ENCODE results near the gene TIAM2.

The TIAM2 gene

DNA sequence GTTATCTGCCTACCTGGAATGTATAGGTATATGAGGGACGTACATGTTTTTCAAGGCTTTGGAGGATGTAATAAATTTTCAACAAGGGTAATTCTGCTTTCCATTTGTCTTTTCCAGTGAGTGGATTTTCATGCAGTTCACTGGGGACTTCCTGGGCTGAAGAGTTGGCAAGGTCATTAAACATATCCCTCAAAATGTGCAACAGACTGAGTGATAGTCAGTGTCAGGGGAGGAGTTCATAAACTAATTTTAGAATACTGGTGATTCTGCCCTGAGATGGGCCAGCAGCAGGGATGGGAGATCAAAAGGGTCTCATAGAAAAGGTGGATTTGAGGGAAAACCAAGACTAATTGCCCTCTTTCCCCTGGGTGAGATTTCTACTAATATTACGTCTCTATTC is 146.4 kb downstream of the TIAM2 start:
- no peak for DNase-seq (ENCODE audit: low read depth)
- H3K4me3 ChIP-seq (ENCODE audit: low read length) = no peak overlapping the region
- TF ChIP-seq, protein P1, sequence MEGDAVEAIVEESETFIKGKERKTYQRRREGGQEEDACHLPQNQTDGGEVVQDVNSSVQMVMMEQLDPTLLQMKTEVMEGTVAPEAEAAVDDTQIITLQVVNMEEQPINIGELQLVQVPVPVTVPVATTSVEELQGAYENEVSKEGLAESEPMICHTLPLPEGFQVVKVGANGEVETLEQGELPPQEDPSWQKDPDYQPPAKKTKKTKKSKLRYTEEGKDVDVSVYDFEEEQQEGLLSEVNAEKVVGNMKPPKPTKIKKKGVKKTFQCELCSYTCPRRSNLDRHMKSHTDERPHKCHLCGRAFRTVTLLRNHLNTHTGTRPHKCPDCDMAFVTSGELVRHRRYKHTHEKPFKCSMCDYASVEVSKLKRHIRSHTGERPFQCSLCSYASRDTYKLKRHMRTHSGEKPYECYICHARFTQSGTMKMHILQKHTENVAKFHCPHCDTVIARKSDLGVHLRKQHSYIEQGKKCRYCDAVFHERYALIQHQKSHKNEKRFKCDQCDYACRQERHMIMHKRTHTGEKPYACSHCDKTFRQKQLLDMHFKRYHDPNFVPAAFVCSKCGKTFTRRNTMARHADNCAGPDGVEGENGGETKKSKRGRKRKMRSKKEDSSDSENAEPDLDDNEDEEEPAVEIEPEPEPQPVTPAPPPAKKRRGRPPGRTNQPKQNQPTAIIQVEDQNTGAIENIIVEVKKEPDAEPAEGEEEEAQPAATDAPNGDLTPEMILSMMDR (conservative IDR thresholded peaks at IDR 0.05; ENCODE audit: low read length) = no peak

DNA sequence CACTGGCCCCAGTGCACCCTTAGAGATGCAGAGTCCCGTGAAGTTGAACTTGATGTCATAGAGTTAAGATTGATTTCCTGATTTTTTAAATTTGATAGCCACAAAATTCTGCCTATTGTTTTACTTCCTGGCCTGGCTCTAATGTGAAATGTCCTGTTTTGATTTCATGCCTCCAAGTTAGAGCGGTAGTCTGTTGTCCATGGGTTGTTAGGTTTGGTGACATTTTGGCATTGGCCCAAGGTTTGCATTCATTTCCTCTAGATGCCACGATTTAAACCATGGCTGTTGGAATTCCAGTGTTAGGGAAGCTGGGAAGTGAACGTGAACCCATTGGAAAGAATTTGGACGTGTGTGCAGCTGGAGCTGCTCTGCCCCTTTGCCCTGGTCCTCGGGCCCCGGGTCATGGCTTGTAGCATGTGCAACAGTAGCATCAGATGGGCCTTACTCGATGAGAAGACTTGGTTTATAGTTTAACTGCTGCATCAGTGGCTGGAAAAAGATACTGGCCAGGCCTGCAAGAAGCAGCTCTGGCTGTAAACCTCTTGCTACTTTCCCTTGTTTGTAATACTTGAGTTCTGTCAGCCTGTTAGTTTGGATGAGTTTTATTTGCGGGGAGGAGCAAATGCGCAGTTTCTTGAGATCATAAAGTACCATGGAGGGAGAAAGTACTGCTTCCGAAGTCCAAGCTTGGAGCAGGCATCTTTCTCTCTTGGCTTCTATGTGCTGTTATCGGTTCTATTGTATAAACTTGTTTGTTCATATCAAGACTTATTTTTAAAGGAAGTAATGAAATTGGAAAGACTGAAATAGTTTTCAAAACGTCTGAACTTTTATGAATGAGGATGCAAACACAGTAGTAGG is 147.3 kb downstream of the TIAM2 start:
- H3K4me3 ChIP-seq (ENCODE audit: low read length) = peak overlapping the region; percentile 45
- TF ChIP-seq, protein P1 (conservative IDR thresholded peaks at IDR 0.05; ENCODE audit: low read length) = no peak
- DNase-seq (ENCODE audit: low read depth) = peak; percentile 40

DNA sequence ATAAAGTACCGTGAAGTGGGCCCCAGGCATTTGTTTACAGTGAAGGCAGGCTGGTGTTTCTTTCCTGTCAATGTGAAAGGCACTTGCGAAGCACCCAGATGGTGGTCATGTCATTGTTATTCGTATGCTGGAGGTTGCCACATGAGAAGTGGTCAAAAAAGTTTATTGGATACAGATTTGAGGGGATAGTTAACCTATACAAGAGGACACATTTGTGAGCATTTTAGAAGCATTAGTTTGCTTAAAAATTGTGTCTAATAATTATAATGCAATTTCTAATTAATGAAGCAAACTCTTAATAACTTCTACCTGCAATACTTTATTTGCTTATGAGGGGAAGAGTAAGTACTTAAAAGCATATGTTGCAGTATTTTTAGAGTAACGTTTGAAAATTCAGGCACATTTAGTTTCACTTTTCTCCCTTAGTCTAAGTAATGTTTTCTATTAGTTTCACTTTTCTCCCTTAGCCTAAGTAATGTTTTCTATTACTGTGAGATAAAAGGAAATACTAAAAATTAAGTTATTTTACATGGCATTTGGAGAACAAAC is 148.0 kb downstream of the TIAM2 start:
- peak; percentile 38 for DNase-seq (ENCODE audit: low read depth)

DNA sequence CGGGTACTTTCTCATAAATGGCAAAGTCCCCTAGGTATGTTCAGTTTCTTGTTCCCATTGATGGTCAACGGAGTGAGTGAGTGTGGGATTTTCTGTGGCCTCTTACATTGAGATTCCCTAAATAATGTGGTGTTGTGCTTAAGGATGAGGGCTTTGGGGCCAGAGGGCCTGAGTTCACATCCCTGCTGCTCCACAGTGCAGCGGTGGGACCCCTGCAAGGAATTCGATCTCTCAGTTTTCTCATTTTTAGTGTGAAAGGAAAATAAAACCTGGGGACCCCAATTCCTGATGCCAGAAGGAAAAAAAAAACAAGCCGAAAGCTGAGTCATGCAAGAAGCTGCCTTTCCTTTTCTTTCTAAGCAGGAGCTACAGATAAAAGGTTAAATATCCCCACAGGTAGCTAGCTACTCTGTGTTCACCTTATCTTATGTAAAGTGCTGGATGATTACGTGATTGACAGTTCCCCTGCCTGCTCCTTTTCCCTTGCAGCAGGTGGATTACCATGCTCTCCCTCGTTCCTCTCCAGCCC is 148.5 kb downstream of the TIAM2 start:
- TF ChIP-seq, protein P1 (conservative IDR thresholded peaks at IDR 0.05; ENCODE audit: low read length) = no peak
- DNase-seq (ENCODE audit: low read depth) = no peak
- H3K4me3 ChIP-seq (ENCODE audit: low read length) = peak overlapping the region; percentile 45

More for the DNA sequence above, 148.0 kb downstream of the TIAM2 start:
- H3K4me3 ChIP-seq (ENCODE audit: low read length) = peak overlapping the region; percentile 45
- TF ChIP-seq, protein P1 (conservative IDR thresholded peaks at IDR 0.05; ENCODE audit: low read length) = no peak

DNA sequence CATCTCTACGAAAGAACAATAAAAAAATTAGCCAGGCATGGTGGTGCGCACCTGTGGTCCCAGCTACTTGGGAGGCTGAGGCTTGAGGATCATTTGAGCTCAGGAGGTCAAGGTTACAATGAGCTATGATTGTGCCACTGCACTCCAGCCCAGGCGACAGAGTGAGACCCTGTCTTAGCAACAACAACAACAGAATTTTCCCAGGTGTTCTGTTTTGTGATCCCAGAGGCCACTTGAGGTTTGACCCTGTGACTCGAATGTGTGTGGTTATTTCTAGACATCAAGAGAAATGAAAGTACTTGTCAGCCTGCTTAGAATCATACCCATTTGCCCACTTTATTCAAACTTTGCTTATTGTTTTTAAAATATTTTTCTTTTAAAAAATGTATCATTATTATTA is 151.1 kb downstream of the TIAM2 start:
- H3K4me3 ChIP-seq (ENCODE audit: low read length) = no peak overlapping the region
- no peak for DNase-seq (ENCODE audit: low read depth)
- TF ChIP-seq, protein P1 (conservative IDR thresholded peaks at IDR 0.05; ENCODE audit: low read length) = no peak

DNA sequence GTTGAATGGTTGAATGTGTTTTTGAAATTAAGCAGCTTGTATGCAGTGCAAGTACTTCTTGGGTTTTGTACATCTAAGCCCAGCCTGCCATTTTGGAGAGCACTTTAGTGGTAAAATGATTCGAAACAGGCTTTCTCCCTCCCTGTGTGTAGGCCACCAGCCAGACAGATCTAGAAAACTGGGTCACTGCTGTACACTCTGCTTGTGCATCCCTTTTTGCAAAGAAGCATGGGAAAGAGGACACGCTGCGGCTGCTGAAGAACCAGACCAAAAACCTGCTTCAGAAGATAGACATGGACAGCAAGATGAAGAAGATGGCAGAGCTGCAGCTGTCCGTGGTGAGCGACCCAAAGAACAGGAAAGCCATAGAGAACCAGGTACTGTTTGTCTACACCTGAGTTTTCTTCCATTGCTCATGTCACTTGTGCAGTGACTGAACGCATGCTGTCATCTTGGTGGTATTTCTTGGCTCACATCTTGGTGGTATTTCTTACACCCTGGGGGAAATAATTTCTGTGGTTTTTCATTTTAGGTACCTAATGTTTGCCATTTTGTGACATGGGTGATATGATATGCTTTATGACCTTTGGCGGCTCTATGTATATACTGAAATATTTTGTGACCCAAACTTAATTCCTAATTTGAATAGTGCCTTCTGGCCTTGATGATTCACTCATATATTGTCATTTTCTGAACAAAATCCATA is 153.0 kb downstream of the TIAM2 start:
- DNase-seq (ENCODE audit: low read depth) = no peak
- TF ChIP-seq, protein P1 (conservative IDR thresholded peaks at IDR 0.05; ENCODE audit: low read length) = no peak
- no peak overlapping the region for H3K4me3 ChIP-seq (ENCODE audit: low read length)
